Measurements from ENCODE around the gene KRT82.

DNA sequence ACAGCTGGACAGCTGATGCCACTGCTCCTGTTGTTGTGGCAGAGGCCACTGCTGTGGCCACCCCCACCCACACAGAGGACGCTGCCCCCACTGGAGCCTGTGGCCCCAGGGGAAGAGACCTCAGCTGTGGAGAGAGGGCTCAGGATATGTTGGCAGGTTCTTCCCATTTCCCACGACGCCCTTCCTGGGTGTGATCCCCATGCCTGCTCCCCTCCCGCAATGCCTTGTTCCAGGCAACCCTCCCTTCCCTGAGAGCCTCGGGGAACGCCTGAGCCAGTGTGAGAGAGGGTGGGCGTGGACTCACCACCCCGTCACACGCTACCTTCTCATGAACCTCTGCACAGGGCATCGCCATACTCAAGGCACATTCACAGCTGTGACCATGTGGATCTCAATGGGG, 5.7 kb upstream of the KRT82 start:
- TF ChIP-seq, protein P1, sequence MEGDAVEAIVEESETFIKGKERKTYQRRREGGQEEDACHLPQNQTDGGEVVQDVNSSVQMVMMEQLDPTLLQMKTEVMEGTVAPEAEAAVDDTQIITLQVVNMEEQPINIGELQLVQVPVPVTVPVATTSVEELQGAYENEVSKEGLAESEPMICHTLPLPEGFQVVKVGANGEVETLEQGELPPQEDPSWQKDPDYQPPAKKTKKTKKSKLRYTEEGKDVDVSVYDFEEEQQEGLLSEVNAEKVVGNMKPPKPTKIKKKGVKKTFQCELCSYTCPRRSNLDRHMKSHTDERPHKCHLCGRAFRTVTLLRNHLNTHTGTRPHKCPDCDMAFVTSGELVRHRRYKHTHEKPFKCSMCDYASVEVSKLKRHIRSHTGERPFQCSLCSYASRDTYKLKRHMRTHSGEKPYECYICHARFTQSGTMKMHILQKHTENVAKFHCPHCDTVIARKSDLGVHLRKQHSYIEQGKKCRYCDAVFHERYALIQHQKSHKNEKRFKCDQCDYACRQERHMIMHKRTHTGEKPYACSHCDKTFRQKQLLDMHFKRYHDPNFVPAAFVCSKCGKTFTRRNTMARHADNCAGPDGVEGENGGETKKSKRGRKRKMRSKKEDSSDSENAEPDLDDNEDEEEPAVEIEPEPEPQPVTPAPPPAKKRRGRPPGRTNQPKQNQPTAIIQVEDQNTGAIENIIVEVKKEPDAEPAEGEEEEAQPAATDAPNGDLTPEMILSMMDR (conservative IDR thresholded peaks at IDR 0.05; ENCODE audit: low read length) = no peak
- no peak for TF ChIP-seq EZH2phosphoT487 (IDR thresholded peaks at IDR 0.05; ENCODE audit: borderline replicate concordance, low read depth, low read length)
